ENCODE data around the gene TXNIP.

TXNIP gene

GRCh38 chr1:145961425-145962156 lies 34.8 kb downstream of the TXNIP start:
- DNase-seq = no peak

GRCh38 chr1:145961109-145961424 lies 35.3 kb downstream of the TXNIP start:
- no peak for DNase-seq

GRCh38 chr1:145960468-145961108 lies 35.8 kb downstream of the TXNIP start:
- no peak for DNase-seq

- DNase-seq = no peak
These were observed 36.4 kb downstream of the TXNIP start for GRCh38 chr1:145959957-145960467.

- DNase-seq = no peak
These were observed 37.0 kb downstream of the TXNIP start for GRCh38 chr1:145959333-145959732.

GRCh38 chr1:145958734-145959133 lies 37.6 kb downstream of the TXNIP start:
- no peak for DNase-seq

GRCh38 chr1:145957443-145958319 lies 38.7 kb downstream of the TXNIP start, which contains the start of gene LIX1L:
Gene LIX1L (minus strand): TSS chr1:145958017. CDS start chr1:145957927, 90 bp downstream.
- no peak for DNase-seq

- DNase-seq = no peak
These were observed 39.5 kb downstream of the TXNIP start for GRCh38 chr1:145956781-145957442.

- no peak for DNase-seq
These were observed 40.0 kb downstream of the TXNIP start for GRCh38 chr1:145956361-145956760.

GRCh38 chr1:145955436-145955835 lies 40.9 kb downstream of the TXNIP start:
- DNase-seq = no peak

- no peak for DNase-seq
These were observed 42.5 kb downstream of the TXNIP start for GRCh38 chr1:145953861-145954260.

GRCh38 chr1:145952903-145953302 lies 43.5 kb downstream of the TXNIP start:
- no peak for DNase-seq

- no peak for DNase-seq
These were observed 44.9 kb downstream of the TXNIP start for GRCh38 chr1:145951526-145951925.

- DNase-seq = no peak
These were observed 47.2 kb downstream of the TXNIP start for GRCh38 chr1:145949219-145949618.

GRCh38 chr1:145947551-145947950 lies 48.8 kb downstream of the TXNIP start:
- no peak for DNase-seq

- DNase-seq = no peak
These were observed 49.8 kb downstream of the TXNIP start for GRCh38 chr1:145946477-145946986.

- no peak for DNase-seq
These were observed 51.8 kb downstream of the TXNIP start for GRCh38 chr1:145944532-145944931.

GRCh38 chr1:145942871-145943270 lies 53.5 kb downstream of the TXNIP start:
- DNase-seq = no peak

Measured in cortex of kidney (tissue), 1 donor.